ENCODE data around the gene NRM. TPM values are rescaled to one million over a fixed set of nuclear protein-coding genes. Genes with fewer than 3 reads are reported as not detected.
A peak's percentile ranks its signal among the peaks of the same experiment; 100 is the strongest.
"Not testable (repeated sequence)": the region's sequence is repeated elsewhere in the genome, so short reads cannot be mapped to it uniquely, and the experiment has no call there.

The NRM gene
- polyA plus RNA-seq (2013, experiment 1 of 2; ENCODE audit: insufficient read length) = 29.8 TPM
- polyA plus RNA-seq (2013, experiment 2 of 2; ENCODE audit: insufficient read length) = 28.0 TPM

GRCh38 chr6:30690403-30691207 is at the start of gene NRM:
Gene NRM (minus strand): TSS chr6:30690984. CDS start chr6:30690974, 10 bp downstream.
- DNase-seq = peak; percentile 85

GRCh38 chr6:30740540-30740870 is 49.7 kb upstream of the NRM start:
- no peak for DNase-seq

GRCh38 chr6:30738532-30738931 is 47.7 kb upstream of the NRM start:
- DNase-seq = no peak

- no peak for DNase-seq
Observed at GRCh38 chr6:30735668-30736314, 45.0 kb upstream of the NRM start.

GRCh38 chr6:30732237-30732943 is 41.6 kb upstream of the NRM start:
- DNase-seq = no peak

GRCh38 chr6:30730601-30731435 is 40.0 kb upstream of the NRM start:
- peak; percentile 57 for DNase-seq

- DNase-seq = peak; percentile 49
Observed at GRCh38 chr6:30727920-30728553, 37.3 kb upstream of the NRM start.

GRCh38 chr6:30726506-30727413 is 36.0 kb upstream of the NRM start:
- DNase-seq = no peak

GRCh38 chr6:30725713-30726505 is 35.1 kb upstream of the NRM start:
- peak; percentile 65 for DNase-seq

- no peak for DNase-seq
Observed at GRCh38 chr6:30724906-30725667, 34.3 kb upstream of the NRM start.

GRCh38 chr6:30723843-30724741 is 33.3 kb upstream of the NRM start:
- DNase-seq = not testable (repeated sequence)

GRCh38 chr6:30723159-30723842 is 32.5 kb upstream of the NRM start:
- DNase-seq = not testable (repeated sequence)

GRCh38 chr6:30722280-30723112 is 31.7 kb upstream of the NRM start:
- peak; percentile 77 for DNase-seq

GRCh38 chr6:30722025-30722279 is 31.2 kb upstream of the NRM start:
- peak; percentile 38 for DNase-seq

- DNase-seq = peak; percentile 93
Observed at GRCh38 chr6:30721198-30722024, 30.6 kb upstream of the NRM start.

GRCh38 chr6:30720738-30721197 is 30.0 kb upstream of the NRM start:
- DNase-seq = peak; percentile 64
